ENCODE data around the gene PROZ.

The PROZ gene

GRCh38 chr13:113135281-113135760, 23.1 kb upstream of the PROZ start:
- no peak overlapping the region for H3K27ac ChIP-seq (ENCODE audit: low read length)
- no peaks in the 10 kb centered on the region for H3K9me3 ChIP-seq (replicated peaks; ENCODE audit: insufficient read depth, low read length)
- H3K36me3 ChIP-seq (replicated peaks; ENCODE audit: insufficient read depth, low read length), result no peaks in the 10 kb centered on the region

GRCh38 chr13:113137691-113138298, 20.7 kb upstream of the PROZ start:
- TF ChIP-seq, protein P1, sequence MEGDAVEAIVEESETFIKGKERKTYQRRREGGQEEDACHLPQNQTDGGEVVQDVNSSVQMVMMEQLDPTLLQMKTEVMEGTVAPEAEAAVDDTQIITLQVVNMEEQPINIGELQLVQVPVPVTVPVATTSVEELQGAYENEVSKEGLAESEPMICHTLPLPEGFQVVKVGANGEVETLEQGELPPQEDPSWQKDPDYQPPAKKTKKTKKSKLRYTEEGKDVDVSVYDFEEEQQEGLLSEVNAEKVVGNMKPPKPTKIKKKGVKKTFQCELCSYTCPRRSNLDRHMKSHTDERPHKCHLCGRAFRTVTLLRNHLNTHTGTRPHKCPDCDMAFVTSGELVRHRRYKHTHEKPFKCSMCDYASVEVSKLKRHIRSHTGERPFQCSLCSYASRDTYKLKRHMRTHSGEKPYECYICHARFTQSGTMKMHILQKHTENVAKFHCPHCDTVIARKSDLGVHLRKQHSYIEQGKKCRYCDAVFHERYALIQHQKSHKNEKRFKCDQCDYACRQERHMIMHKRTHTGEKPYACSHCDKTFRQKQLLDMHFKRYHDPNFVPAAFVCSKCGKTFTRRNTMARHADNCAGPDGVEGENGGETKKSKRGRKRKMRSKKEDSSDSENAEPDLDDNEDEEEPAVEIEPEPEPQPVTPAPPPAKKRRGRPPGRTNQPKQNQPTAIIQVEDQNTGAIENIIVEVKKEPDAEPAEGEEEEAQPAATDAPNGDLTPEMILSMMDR (IDR thresholded peaks at IDR 0.05; ENCODE audit: low read length), result no peak
- TF ChIP-seq EZH2phosphoT487 (IDR thresholded peaks at IDR 0.05; ENCODE audit: low read length), result no peak
- TF ChIP-seq EZH2 (optimal IDR thresholded peaks at IDR 0.05; ENCODE audit: low read depth, low read length), result no peak
- H4K20me1 ChIP-seq (ENCODE audit: insufficient read depth, low read length), result no peaks in the 10 kb centered on the region
- no peaks in the 10 kb centered on the region for H3F3A ChIP-seq (ENCODE audit: insufficient read depth, low read length)
- H3K4me2 ChIP-seq (ENCODE audit: low read depth, low read length), result no peak overlapping the region
- DNase-seq, result no peak
- no peaks in the 10 kb centered on the region for H3K9me3 ChIP-seq (replicated peaks; ENCODE audit: insufficient read depth, low read length)
- no peaks in the 10 kb centered on the region for H3K36me3 ChIP-seq (replicated peaks; ENCODE audit: insufficient read depth, low read length)
- no peaks in the 10 kb centered on the region for H3K9me2 ChIP-seq (replicated peaks; ENCODE audit: insufficient read depth, low read length)
- no peak overlapping the region for H3K4me3 ChIP-seq (ENCODE audit: low read length)
- no peaks in the 10 kb centered on the region for H3K79me2 ChIP-seq (ENCODE audit: low read length)
- H3K9ac ChIP-seq (ENCODE audit: low read length), result no peak overlapping the region
- H3K4me1 ChIP-seq (ENCODE audit: low read length), result no peaks in the 10 kb centered on the region
- peaks cover 70% of the 10 kb centered on the region for H3K27me3 ChIP-seq (replicated peaks; ENCODE audit: insufficient read depth, low read length)
- H3K27ac ChIP-seq (ENCODE audit: low read length), result no peak overlapping the region
- H2AFZ ChIP-seq (ENCODE audit: low read length), result no peak overlapping the region

More at GRCh38 chr13:113135281-113135760, 23.1 kb upstream of the PROZ start:
- H3K79me2 ChIP-seq (ENCODE audit: low read length), result no peaks in the 10 kb centered on the region
- peaks cover 86% of the 10 kb centered on the region for H3K27me3 ChIP-seq (replicated peaks; ENCODE audit: insufficient read depth, low read length)
- H4K20me1 ChIP-seq (ENCODE audit: insufficient read depth, low read length), result no peaks in the 10 kb centered on the region
- H3K9ac ChIP-seq (ENCODE audit: low read length), result no peak overlapping the region
- H3K4me1 ChIP-seq (ENCODE audit: low read length), result no peaks in the 10 kb centered on the region
- H3F3A ChIP-seq (ENCODE audit: insufficient read depth, low read length), result no peaks in the 10 kb centered on the region
- H3K9me2 ChIP-seq (replicated peaks; ENCODE audit: insufficient read depth, low read length), result no peaks in the 10 kb centered on the region
- no peak overlapping the region for H3K4me2 ChIP-seq (ENCODE audit: low read depth, low read length)
- H2AFZ ChIP-seq (ENCODE audit: low read length), result no peak overlapping the region
- no peak for DNase-seq
- no peak overlapping the region for H3K4me3 ChIP-seq (ENCODE audit: low read length)
- TF ChIP-seq, protein P1 (IDR thresholded peaks at IDR 0.05; ENCODE audit: low read length), result no peak
- no peak for TF ChIP-seq EZH2phosphoT487 (IDR thresholded peaks at IDR 0.05; ENCODE audit: low read length)
- TF ChIP-seq EZH2 (optimal IDR thresholded peaks at IDR 0.05; ENCODE audit: low read depth, low read length), result no peak

DNA sequence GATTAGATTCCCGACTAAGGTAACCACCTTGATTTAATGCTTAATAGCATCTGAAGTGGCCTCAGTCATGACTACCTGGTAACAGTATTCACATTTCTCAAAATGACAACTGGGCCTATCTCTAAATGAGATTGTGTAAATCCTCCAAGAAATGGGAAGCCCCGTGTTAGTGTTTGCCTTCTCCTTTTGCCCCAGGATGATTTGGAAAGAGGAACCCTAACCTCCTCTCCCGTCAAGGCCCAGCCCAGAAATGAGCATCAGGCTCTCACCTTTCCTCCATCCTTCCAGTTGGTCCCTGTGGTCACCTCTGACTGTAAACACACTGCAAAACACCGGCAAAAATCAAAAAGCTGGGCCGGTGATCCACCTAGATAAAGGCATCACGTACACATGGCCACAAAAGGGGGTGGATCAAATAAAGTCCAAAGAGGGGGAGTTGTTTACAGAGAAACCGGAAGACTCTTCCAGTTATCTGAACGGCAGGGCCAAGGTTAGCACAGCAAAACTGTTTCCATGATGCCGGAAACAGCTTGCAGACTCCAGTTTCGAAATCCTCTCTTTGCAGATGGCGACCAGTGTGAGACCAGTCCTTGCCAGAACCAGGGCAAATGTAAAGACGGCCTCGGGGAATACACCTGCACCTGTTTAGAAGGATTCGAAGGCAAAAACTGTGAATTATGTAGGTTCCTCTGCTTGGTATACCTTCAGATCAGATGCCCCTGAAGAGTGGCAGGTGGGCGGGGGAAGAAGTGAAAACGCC, 19.5 kb upstream of the PROZ start:
- Histone ChIP-seq H3K79me2 (ENCODE audit: low read length) (no peaks in the 10 kb centered on the region), H3K9ac (ENCODE audit: low read length) (no peak overlapping the region), H3K4me1 (ENCODE audit: low read length) (no peaks in the 10 kb centered on the region), H4K20me1 (ENCODE audit: insufficient read depth, low read length) (no peaks in the 10 kb centered on the region), H3K27ac (ENCODE audit: low read length) (peak overlapping the region; percentile 14; the same call in 1 of the 2 replicates), H3K9me3 (replicated peaks; ENCODE audit: insufficient read depth, low read length) (no peaks in the 10 kb centered on the region), H2AFZ (ENCODE audit: low read length) (peak overlapping the region; percentile 30), H3K4me2 (ENCODE audit: low read depth, low read length) (peak overlapping the region; percentile 10; the same call in 1 of the 2 replicates), H3F3A (ENCODE audit: insufficient read depth, low read length) (no peaks in the 10 kb centered on the region), H3K27me3 (replicated peaks; ENCODE audit: insufficient read depth, low read length) (peaks cover 71% of the 10 kb centered on the region), H3K4me3 (ENCODE audit: low read length) (no peak overlapping the region), H3K36me3 (replicated peaks; ENCODE audit: insufficient read depth, low read length) (no peaks in the 10 kb centered on the region), H3K9me2 (replicated peaks; ENCODE audit: insufficient read depth, low read length) (no peaks in the 10 kb centered on the region)
- TF ChIP-seq EZH2 (optimal IDR thresholded peaks at IDR 0.05; ENCODE audit: low read depth, low read length) (no peak), EZH2phosphoT487 (IDR thresholded peaks at IDR 0.05; ENCODE audit: low read length) (no peak)
- TF ChIP-seq, protein P1 (IDR thresholded peaks at IDR 0.05; ENCODE audit: low read length), result no peak
- DNase-seq, result peak; percentile 45

All from MM.1S (cell line).